Natural killer cell (primary cell): ENCODE data around the gene SLC35F1. TPM values are rescaled to one million over a fixed set of nuclear protein-coding genes. Genes with fewer than 3 reads are reported as not detected.

Source experiments
- ATAC-seq, 3 donors: fragments of 150-1000 bp in 2 of 3; fragments of 200-7000 bp in 1 of 3; cut with Tn5 transposase; 1 replicate in 1 of 3; 2 replicates in 2 of 3; pipeline ENCODE4 v1.10.0; 2021; ENCODE audit warnings: mild to moderate bottlenecking in 2 of 3, moderate library complexity in 2 of 3
- DNase-seq, 2 donors: peaks; one replicate each; pipeline versions ENCODE4 v3.0.0 to v3.0.0-alpha.2; 2013 to 2021; ENCODE audit warnings: mixed read lengths in 1 of 2
- H3K27ac ChIP-seq: one replicate; pipeline ENCODE4 v1.5.1; 2013; ENCODE audit warnings: mild to moderate bottlenecking, low read length
- H3K27me3 ChIP-seq: one replicate; pipeline ENCODE4 v1.6.1; 2013; ENCODE audit warnings: low read length; ENCODE audit not compliant: control insufficient read depth, insufficient read depth
- H3K36me3 ChIP-seq: one replicate; pipeline ENCODE4 v1.6.1; 2013; ENCODE audit warnings: low read length; ENCODE audit not compliant: control insufficient read depth, insufficient read depth
- H3K4me1 ChIP-seq: one replicate; pipeline ENCODE4 v1.6.1; 2013; ENCODE audit warnings: low read length; ENCODE audit not compliant: control insufficient read depth, insufficient read depth
- H3K4me3 ChIP-seq: one replicate; pipeline ENCODE4 v1.5.1; 2013; ENCODE audit warnings: low read length
- H3K9me3 ChIP-seq: one replicate; pipeline ENCODE4 v1.6.1; 2013; ENCODE audit warnings: low read length; ENCODE audit not compliant: control insufficient read depth, insufficient read depth
- H3K27ac Mint-ChIP-seq, 2 donors: one replicate each; pipeline ENCODE4 v1.8.0; 2022; ENCODE audit warnings: mild to moderate bottlenecking in 2 of 2, mixed read lengths in 2 of 2, moderate library complexity in 1 of 2
- H3K27me3 Mint-ChIP-seq, 2 donors: one replicate each; pipeline ENCODE4 v1.8.0; 2022; ENCODE audit warnings: low read depth in 2 of 2, mixed read lengths in 2 of 2
- H3K36me3 Mint-ChIP-seq: one replicate; pipeline ENCODE4 v1.8.0; 2022; ENCODE audit warnings: mixed read lengths
- H3K4me1 Mint-ChIP-seq, 2 donors: one replicate each; pipeline ENCODE4 v1.8.0; 2022; ENCODE audit warnings: mixed read lengths in 2 of 2
- H3K4me3 Mint-ChIP-seq: one replicate; pipeline ENCODE4 v1.8.0; 2022; ENCODE audit warnings: mild to moderate bottlenecking, moderate library complexity, mixed read lengths
- H3K9me3 Mint-ChIP-seq, 2 donors: one replicate each; pipeline ENCODE4 v1.8.0; 2022; ENCODE audit warnings: mixed read lengths in 2 of 2
- CTCF ChIP-seq: fragments of 200-600 bp; IDR thresholded peaks from one replicate; pipeline ENCODE4 v1.8.0; 2022; ENCODE audit warnings: antibody characterized with exemption
- WGBS: methylation state at CpG from one replicate; pipeline ENCODE4 v1.1.7; 2013; ENCODE audit warnings: missing lambda C conversion rate; ENCODE audit not compliant: insufficient coverage; 5-methylcytosine and 5-hydroxymethylcytosine counted together
- intact Hi-C: fragments of 100-400 bp; cut with micrococcal nuclease; formaldehyde crosslinking; loops from one replicate; pipeline ENCODE4 v1.14.2; 2022
- total RNA-seq, 4 donors: library from RNA; stranded (reverse); fragments of 120-200 nt in 1 of 4; gene quantifications; one replicate each; pipeline versions ENCODE4 v1.2.3 to v1.2.4, GENCODE V29; 2013 to 2022

SLC35F1 gene
- total RNA-seq, 3 donors from 2014 or later (not counting 1 experiment from before 2014, with no cell fraction given): not detected

DNA sequence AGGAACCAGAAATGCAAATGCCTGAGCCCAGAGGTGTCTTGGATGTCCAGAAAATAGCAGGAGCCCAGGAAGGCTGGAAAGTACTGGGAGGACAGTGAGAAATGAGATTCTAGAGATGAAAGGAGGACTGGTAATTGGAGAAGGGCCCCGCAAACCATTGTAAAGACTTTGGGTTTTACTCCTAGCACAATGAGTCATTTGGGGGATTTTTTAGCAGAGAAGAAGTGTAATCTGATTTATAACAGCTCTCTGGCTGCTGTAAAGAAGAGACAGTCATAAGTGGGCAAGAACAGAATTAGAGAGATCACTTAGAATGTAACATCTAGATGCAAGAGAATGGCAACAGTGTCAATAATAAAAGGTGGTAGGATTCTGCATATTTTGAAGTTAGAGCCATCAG is 40.2 kb downstream of the SLC35F1 start:
- Histone ChIP-seq H3K4me1 (no peaks in the 10 kb centered on the region), H3K36me3 (no peaks in the 10 kb centered on the region), H3K4me3 (no peak overlapping the region), H3K27me3 (no peaks in the 10 kb centered on the region), H3K9me3 (no peaks in the 10 kb centered on the region), H3K27ac (no peak overlapping the region)
- no peaks in the 10 kb centered on the region for H3K27me3 Mint-ChIP-seq
- H3K4me1 Mint-ChIP-seq: no peaks in the 10 kb centered on the region
- ATAC-seq (no peak), DNase-seq (no peak)
- no peak for TF ChIP-seq CTCF
- no peak overlapping the region for H3K27ac Mint-ChIP-seq
- no peak overlapping the region for H3K4me3 Mint-ChIP-seq
- no peaks in the 10 kb centered on the region for H3K36me3 Mint-ChIP-seq
- H3K9me3 Mint-ChIP-seq: no peaks in the 10 kb centered on the region
- intact Hi-C loops: no loop called here
- 80% methylated on average over 1 of the region's 1 CpG for WGBS

DNA sequence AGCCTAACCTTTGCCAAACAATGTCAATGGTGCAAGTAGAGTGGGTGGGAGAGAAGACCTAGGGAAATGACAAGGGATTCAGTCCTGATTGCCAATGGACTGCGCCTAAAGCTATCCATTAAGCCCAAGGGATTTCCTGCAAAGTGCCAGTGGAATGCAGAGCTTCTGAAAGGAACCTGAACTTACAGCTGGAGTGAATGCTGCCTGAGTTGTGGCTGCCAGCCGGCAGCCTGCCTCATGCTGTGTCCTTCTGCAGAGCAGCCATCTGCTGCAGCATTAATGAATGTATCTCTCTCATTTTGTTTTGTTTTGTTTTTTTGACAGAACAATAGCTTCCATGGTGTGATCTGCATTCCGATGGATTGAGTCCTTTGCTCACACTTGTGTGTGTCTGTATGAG is 44.7 kb downstream of the SLC35F1 start:
- H3K27ac ChIP-seq: no peak overlapping the region
- DNase-seq (no peak), ATAC-seq (no peak)
- intact Hi-C loops: no loop called here
- no peaks in the 10 kb centered on the region for H3K9me3 Mint-ChIP-seq
- H3K27ac Mint-ChIP-seq: no peak overlapping the region
- H3K4me1 ChIP-seq: no peaks in the 10 kb centered on the region
- H3K4me1 Mint-ChIP-seq: no peaks in the 10 kb centered on the region
- no peak overlapping the region for H3K4me3 ChIP-seq
- no peaks in the 10 kb centered on the region for H3K27me3 ChIP-seq
- no peaks in the 10 kb centered on the region for H3K9me3 ChIP-seq
- no peaks in the 10 kb centered on the region for H3K36me3 ChIP-seq
- H3K36me3 Mint-ChIP-seq: no peaks in the 10 kb centered on the region
- no peak for TF ChIP-seq CTCF
- H3K4me3 Mint-ChIP-seq: no peak overlapping the region
- 30% methylated on average over 3 of the region's 3 CpGs for WGBS
- H3K27me3 Mint-ChIP-seq: peaks cover 0 to 9% of the 10 kb centered on the region in 2 donors

- Histone ChIP-seq H3K4me3 (no peak overlapping the region), H3K27me3 (no peaks in the 10 kb centered on the region), H3K9me3 (no peaks in the 10 kb centered on the region), H3K4me1 (no peaks in the 10 kb centered on the region), H3K36me3 (no peaks in the 10 kb centered on the region), H3K27ac (no peak overlapping the region)
- 85% methylated on average over 2 of the region's 2 CpGs for WGBS
- ATAC-seq: no peak
- DNase-seq: no peak
- Mint-ChIP-seq H3K4me3 (no peak overlapping the region), H3K27me3 (peaks cover 0 to 9% of the 10 kb centered on the region in 2 donors), H3K36me3 (no peaks in the 10 kb centered on the region), H3K27ac (no peak overlapping the region), H3K9me3 (no peaks in the 10 kb centered on the region), H3K4me1 (no peaks in the 10 kb centered on the region)
- no peak for TF ChIP-seq CTCF
- intact Hi-C loops: no loop called here
Measured at GRCh38 chr6:117955684-117956256, 48.7 kb downstream of the SLC35F1 start.

DNA sequence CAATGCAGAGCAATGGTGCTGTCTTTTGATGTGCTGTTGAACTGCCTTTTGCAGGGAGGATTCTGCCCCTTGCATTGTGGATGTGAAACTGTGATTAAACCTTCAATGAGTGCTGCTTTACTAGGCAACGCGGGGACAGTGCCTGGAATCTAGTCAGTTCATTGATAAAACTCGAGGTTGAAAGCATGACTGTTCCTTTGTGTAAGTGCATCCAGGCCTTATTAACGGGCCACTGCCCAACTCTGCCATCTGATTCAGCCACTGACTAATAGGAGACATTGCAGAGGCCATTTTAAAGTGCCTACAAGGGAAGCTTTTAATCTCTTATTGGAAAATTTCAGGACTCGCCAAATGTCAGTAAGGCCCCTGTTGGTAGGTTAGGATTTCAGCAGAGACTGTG is 49.3 kb downstream of the SLC35F1 start:
- no peaks in the 10 kb centered on the region for H3K4me1 Mint-ChIP-seq
- DNase-seq (no peak), ATAC-seq (no peak)
- no peaks in the 10 kb centered on the region for H3K36me3 Mint-ChIP-seq
- H3K27me3 Mint-ChIP-seq: peaks cover 0 to 9% of the 10 kb centered on the region in 2 donors
- no peak overlapping the region for H3K27ac ChIP-seq
- H3K4me1 ChIP-seq: no peaks in the 10 kb centered on the region
- H3K27me3 ChIP-seq: no peaks in the 10 kb centered on the region
- no peak overlapping the region for H3K27ac Mint-ChIP-seq
- no peak overlapping the region for H3K4me3 ChIP-seq
- H3K36me3 ChIP-seq: no peaks in the 10 kb centered on the region
- WGBS: 84% methylated on average over 5 of the region's 5 CpGs
- intact Hi-C loops: no loop called here
- no peak for TF ChIP-seq CTCF
- no peaks in the 10 kb centered on the region for H3K9me3 Mint-ChIP-seq
- no peaks in the 10 kb centered on the region for H3K9me3 ChIP-seq
- no peak overlapping the region for H3K4me3 Mint-ChIP-seq
